Measurements from ENCODE around the gene COL5A3. TPM values are rescaled to one million over a fixed set of nuclear protein-coding genes. Genes with fewer than 3 reads are reported as not detected.

The COL5A3 gene
- total and polyA plus RNA-seq, 10 donors: 0.51 to 4.8 (median 1.0) TPM

DNA sequence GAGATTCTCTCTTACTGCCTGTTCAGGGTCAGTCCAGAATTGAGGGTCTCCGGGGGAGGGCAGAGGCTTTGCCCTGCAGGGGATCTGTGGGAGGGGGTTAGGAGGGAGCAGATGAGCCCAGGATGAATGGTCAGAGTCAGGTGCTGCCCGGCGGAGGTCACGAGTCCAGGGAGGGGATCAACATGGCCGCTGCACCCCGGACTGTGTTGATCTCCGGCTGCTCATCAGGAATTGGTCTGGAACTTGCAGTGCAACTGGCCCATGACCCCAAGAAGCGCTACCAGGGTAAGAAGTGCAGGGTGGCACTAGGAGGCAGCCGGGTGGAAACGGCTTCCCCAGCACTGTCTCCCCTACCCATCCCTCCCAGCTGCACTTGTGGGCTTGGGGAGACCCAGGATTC lies 3.0 kb upstream of the COL5A3 start, which contains the start of gene RDH8:
Gene RDH8 (plus strand): TSS at position 168 of the 400 bp plus-strand sequence. CDS start 15 bp downstream, at position 183.
- Histone ChIP-seq H3K27me3 (replicated peaks in 1 of 7) (peaks cover 0 to 81% (median 27%) of the 10 kb centered on the region in 7 donors), H3K36me3 (no peaks in the 10 kb centered on the region), H3K4me3 (no peak within 1 kb of the TSS), H3K9me3 (no peaks in the 10 kb centered on the region), H3K4me1 (peaks cover 0 to 27% (median 9%) of the 10 kb centered on the region in 6 donors), H3K27ac (no peak within 1 kb of the TSS)
- intact Hi-C loops (cut with DNase I; ENCODE audit: low total_unique reads): no loop called here
- 69 to 82% (median 72%) methylated on average over 5 to 10 of the region's 10 CpGs for WGBS, 5 donors
- TF ChIP-seq POLR2AphosphoS5 (IDR thresholded peaks at IDR 0.05): no peak
- TF ChIP-seq POLR2A (IDR thresholded peaks at IDR 0.05): no peak
- no peak for TF ChIP-seq CTCF (IDR thresholded peaks at IDR 0.05 in 8 of 11, conservative IDR thresholded peaks at IDR 0.05 in 3 of 11)
- no peak for DNase-seq

- peaks cover 0 to 29% (median 9%) of the 10 kb centered on the region in 6 donors for H3K4me1 ChIP-seq
- DNase-seq: no peak
- H3K36me3 ChIP-seq: no peaks in the 10 kb centered on the region
- H3K4me3 ChIP-seq: no peak overlapping the region
- no peaks in the 10 kb centered on the region for H3K9me3 ChIP-seq
- no peak for TF ChIP-seq CTCF (IDR thresholded peaks at IDR 0.05 in 8 of 11, conservative IDR thresholded peaks at IDR 0.05 in 3 of 11)
- no peak for TF ChIP-seq POLR2A (IDR thresholded peaks at IDR 0.05)
- TF ChIP-seq POLR2AphosphoS5 (IDR thresholded peaks at IDR 0.05): no peak
- peaks cover 0 to 85% (median 30%) of the 10 kb centered on the region in 7 donors for H3K27me3 ChIP-seq (replicated peaks in 1 of 7)
- intact Hi-C loops (cut with DNase I; ENCODE audit: low total_unique reads): no loop called here
- 26 to 45% (median 35%) methylated on average over 4 to 7 of the region's 7 CpGs for WGBS, 5 donors
- no peak overlapping the region for H3K27ac ChIP-seq
Measured at GRCh38 chr19:10011974-10012373, 1.7 kb upstream of the COL5A3 start.

- Histone ChIP-seq H3K9me3 (no peaks in the 10 kb centered on the region), H3K4me1 (peaks cover 0 to 29% (median 9%) of the 10 kb centered on the region in 6 donors), H3K36me3 (no peaks in the 10 kb centered on the region), H3K27ac (no peak overlapping the region), H3K4me3 (no peak overlapping the region), H3K27me3 (replicated peaks in 1 of 7) (peaks cover 0 to 91% (median 30%) of the 10 kb centered on the region in 7 donors)
- no peak for TF ChIP-seq CTCF (IDR thresholded peaks at IDR 0.05 in 8 of 11, conservative IDR thresholded peaks at IDR 0.05 in 3 of 11)
- TF ChIP-seq POLR2A (IDR thresholded peaks at IDR 0.05): no peak
- no peak for TF ChIP-seq POLR2AphosphoS5 (IDR thresholded peaks at IDR 0.05)
- DNase-seq: no peak
- 62 to 86% (median 81%) methylated on average over 9 of the region's 9 CpGs for whole genome bisulfite sequencing, 5 donors
- intact Hi-C loops (cut with DNase I; ENCODE audit: low total_unique reads): no loop called here
Measured at GRCh38 chr19:10010939-10011338, 635 bp upstream of the COL5A3 start.

DNA sequence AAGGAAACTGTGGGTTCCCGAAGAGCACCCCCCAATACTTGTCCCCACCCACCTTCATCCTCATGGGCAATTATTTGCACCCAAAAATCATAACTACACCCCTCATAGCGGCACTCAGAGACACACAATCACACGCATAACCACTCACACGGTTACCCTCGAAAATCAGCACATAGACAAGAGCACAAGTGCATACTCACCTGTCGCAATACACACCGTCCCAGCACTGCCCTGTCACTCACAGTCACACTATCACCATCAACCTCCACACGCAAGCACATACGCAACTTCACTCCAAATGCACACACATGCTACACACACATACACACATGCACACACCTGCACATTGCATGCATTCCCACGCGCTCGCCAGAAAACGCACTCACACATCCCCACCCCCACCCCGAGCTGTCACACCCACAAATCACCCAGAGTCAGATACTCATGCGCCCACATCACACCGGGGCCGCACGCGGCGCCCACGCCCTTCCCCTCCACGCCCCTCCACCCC lies 535 bp downstream of the COL5A3 start:
- intact Hi-C loops (cut with DNase I; ENCODE audit: low total_unique reads): no loop called here
- Histone ChIP-seq H3K27ac (no peak overlapping the region), H3K36me3 (no peaks in the 10 kb centered on the region), H3K27me3 (replicated peaks in 1 of 7) (peaks cover 0 to 100% (median 31%) of the 10 kb centered on the region in 7 donors), H3K9me3 (no peaks in the 10 kb centered on the region), H3K4me3 (peak overlapping the region in 6 of 8 donors; percentile 15 to 48 (median 21)), H3K4me1 (peaks cover 0 to 29% (median 9%) of the 10 kb centered on the region in 6 donors)
- DNase-seq: no peak
- 10 to 20% (median 15%) methylated on average over 21 to 22 of the region's 22 CpGs for WGBS, 5 donors
- TF ChIP-seq POLR2A (IDR thresholded peaks at IDR 0.05) (no peak), CTCF (IDR thresholded peaks at IDR 0.05 in 8 of 11, conservative IDR thresholded peaks at IDR 0.05 in 3 of 11) (no peak), POLR2AphosphoS5 (IDR thresholded peaks at IDR 0.05) (no peak)

All from spleen (tissue), 11 donors.